Mesothelial cell of epicardium (in vitro differentiated cells): ENCODE data around the gene GHRHR. TPM values are rescaled to one million over a fixed set of nuclear protein-coding genes. Genes with fewer than 3 reads are reported as not detected.

Experiments used
- DNase-seq, 2 experiments: peaks; one replicate each; pipeline ENCODE4 v3.0.0; 2021; ENCODE audit warnings: low spot score in 2 of 2; ENCODE audit not compliant: unreplicated experiment in 2 of 2
- H3K27ac Mint-ChIP-seq: 2 replicates; pipeline ENCODE4 v1.8.0; 2021; ENCODE audit warnings: mixed read lengths
- H3K27me3 Mint-ChIP-seq: 2 replicates; pipeline ENCODE4 v1.8.0; 2021; ENCODE audit warnings: low read depth, mixed read lengths
- H3K36me3 Mint-ChIP-seq: 2 replicates; pipeline ENCODE4 v1.8.0; 2021; ENCODE audit warnings: mixed read lengths
- H3K4me1 Mint-ChIP-seq: 2 replicates; pipeline ENCODE4 v1.8.0; 2021; ENCODE audit warnings: mixed read lengths
- H3K4me3 Mint-ChIP-seq: 2 replicates; pipeline ENCODE4 v1.8.0; 2021; ENCODE audit warnings: mild to moderate bottlenecking, moderate library complexity, mixed read lengths
- H3K9me3 Mint-ChIP-seq: 2 replicates; pipeline ENCODE4 v1.8.0; 2021; ENCODE audit warnings: mixed read lengths
- total RNA-seq: library from RNA; stranded (reverse); gene quantifications from 3 replicates; pipeline ENCODE4 v1.2.1, GENCODE V29; 2021
- TF ChIP-seq, protein P1 (sequence below): fragments of 200-600 bp; sonication (generic); IDR thresholded peaks from one replicate; pipeline ENCODE4 v1.5.0; 2021; ENCODE audit warnings: antibody characterized with exemption; ENCODE audit not compliant: unreplicated experiment

Gene GHRHR
- total RNA-seq, 1 donor from 2014 or later = not detected

DNA sequence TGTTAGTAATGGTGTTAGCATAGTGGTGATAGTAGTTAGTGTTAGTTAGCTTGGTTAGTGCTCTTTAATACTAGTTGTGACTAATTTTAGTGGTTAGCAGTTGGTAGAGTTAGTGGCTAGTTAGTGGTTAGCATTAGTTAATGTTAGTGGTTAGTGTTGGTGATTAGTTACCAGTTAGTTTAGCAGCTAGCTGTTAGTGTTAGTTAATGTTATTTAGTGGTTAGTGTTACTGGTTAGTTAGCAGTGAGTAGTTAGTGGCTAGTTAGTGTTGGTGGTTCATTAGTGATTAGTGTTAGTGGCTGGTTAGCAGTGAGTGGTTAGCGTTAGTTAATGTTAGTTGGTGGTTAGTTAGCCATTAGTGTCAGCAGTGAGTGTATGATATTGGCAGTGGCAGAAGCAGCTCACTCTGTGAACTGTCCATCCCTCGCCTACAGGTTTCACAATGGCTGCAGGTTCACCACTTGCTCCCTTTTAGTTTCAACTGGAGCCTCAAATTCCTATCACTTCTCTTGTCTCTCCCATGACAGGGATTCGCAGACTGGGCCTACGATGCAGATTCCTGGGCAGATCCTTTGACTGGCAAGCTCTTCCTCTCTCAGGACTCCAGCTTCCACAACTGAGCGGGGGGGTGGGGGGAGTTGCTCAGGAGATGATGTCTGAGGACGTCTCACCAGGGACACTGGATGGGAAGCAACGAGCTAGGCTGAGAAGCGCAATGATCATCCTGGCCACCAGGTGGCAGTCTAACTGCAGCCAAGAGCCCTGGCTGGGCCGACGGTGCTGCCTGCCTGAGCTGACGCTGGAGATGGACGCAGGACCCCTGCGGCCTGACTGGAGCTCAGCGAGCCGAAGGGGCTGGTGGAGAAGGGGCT is 19.5 kb downstream of the GHRHR start:
- Mint-ChIP-seq H3K4me3 (peak overlapping the region; percentile 55), H3K27me3 (peaks cover 82% of the 10 kb centered on the region), H3K9me3 (no peaks in the 10 kb centered on the region), H3K36me3 (no peaks in the 10 kb centered on the region), H3K27ac (no peak overlapping the region), H3K4me1 (peaks cover 4% of the 10 kb centered on the region)
- TF ChIP-seq, protein P1, sequence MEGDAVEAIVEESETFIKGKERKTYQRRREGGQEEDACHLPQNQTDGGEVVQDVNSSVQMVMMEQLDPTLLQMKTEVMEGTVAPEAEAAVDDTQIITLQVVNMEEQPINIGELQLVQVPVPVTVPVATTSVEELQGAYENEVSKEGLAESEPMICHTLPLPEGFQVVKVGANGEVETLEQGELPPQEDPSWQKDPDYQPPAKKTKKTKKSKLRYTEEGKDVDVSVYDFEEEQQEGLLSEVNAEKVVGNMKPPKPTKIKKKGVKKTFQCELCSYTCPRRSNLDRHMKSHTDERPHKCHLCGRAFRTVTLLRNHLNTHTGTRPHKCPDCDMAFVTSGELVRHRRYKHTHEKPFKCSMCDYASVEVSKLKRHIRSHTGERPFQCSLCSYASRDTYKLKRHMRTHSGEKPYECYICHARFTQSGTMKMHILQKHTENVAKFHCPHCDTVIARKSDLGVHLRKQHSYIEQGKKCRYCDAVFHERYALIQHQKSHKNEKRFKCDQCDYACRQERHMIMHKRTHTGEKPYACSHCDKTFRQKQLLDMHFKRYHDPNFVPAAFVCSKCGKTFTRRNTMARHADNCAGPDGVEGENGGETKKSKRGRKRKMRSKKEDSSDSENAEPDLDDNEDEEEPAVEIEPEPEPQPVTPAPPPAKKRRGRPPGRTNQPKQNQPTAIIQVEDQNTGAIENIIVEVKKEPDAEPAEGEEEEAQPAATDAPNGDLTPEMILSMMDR = peak; percentile 96
- DNase-seq = peak; percentile 78 to 94

DNA sequence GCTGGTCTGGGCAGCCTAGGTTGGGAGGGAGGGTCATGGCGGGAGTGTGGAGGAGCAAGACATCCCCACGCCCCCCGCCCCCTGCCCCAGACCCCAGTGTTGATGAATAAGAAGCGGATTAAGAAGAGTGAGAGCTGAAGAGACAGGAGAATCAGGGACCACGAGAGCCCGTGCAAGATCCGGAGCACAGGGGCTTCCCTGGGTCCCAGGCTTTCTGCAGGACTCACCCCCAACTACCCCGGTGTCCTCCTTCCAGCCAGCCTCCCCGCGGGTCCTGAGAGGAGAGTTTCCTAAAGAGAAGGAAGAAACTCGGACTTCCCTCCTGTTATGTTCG is 20.1 kb downstream of the GHRHR start:
- peak overlapping the region; percentile 55 for H3K4me3 Mint-ChIP-seq
- H3K27me3 Mint-ChIP-seq = peaks cover 77% of the 10 kb centered on the region
- DNase-seq = no peak
- no peaks in the 10 kb centered on the region for H3K9me3 Mint-ChIP-seq
- peaks cover 8% of the 10 kb centered on the region for H3K4me1 Mint-ChIP-seq
- no peaks in the 10 kb centered on the region for H3K36me3 Mint-ChIP-seq
- TF ChIP-seq, protein P1 = peak; percentile 32
- H3K27ac Mint-ChIP-seq = no peak overlapping the region

DNA sequence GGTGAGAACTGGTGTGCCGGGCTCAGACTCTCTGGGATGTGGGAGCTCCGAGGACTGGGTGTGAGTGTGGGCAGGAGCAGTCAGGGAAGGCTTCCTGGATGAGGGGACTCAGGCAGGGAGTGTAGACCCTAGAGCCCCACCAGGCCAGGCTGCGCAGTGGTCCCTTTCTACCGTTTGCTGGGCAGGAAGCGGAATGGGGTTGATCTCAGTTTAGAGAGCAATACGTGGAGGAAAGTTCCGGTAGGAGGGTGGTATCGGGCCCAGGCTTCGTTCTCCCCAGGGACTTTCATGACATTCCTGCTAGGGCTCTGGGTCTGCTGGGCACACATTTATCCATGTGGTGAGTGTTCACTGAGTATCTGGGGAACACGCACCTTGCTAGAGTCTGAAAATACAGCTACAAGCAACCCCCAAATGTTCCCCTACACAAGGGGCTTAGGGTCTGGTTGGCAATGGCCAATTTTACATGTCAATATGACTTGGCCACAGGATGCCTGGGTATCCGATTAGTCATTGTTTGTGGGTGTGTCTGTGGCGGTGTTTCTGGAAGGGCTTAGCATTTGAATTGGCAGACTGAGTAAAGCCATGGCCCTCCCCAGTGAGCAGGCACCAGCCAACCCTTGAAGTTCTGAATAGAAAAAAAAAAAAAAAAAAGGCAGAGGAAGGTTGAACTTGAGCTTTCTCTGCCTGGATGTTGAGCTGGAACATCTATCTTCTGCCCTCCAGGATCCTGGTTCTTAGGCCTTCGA is 20.8 kb downstream of the GHRHR start:
- Mint-ChIP-seq H3K4me1 (peaks cover 12% of the 10 kb centered on the region), H3K4me3 (peak overlapping the region; percentile 31), H3K27me3 (peaks cover 71% of the 10 kb centered on the region), H3K36me3 (no peaks in the 10 kb centered on the region), H3K9me3 (no peaks in the 10 kb centered on the region), H3K27ac (no peak overlapping the region)
- TF ChIP-seq, protein P1 = no peak
- no peak for DNase-seq

DNA sequence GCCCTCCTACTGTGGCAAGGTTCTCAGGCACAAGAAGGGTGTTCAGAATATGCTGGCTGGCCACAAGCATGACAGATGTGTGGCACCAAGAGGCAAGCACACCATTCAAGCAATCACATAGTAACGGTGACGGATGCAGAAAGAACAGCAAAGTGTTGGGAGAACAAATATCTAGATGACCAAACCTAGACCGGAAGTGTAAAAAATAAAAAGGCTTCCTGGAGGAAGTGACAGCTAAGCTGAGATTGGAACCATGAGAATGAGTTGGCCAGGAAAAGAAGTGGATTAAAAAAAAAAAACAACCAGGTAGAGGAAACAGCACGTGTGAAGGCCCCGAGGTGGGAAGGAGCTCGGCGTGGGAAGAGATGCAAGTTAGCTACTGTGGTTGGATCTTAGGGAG is 22.0 kb downstream of the GHRHR start:
- Mint-ChIP-seq H3K27me3 (peaks cover 61% of the 10 kb centered on the region), H3K4me1 (peaks cover 12% of the 10 kb centered on the region), H3K9me3 (no peaks in the 10 kb centered on the region), H3K4me3 (no peak overlapping the region), H3K36me3 (no peaks in the 10 kb centered on the region), H3K27ac (no peak overlapping the region)
- TF ChIP-seq, protein P1 = no peak
- DNase-seq = no peak

DNA sequence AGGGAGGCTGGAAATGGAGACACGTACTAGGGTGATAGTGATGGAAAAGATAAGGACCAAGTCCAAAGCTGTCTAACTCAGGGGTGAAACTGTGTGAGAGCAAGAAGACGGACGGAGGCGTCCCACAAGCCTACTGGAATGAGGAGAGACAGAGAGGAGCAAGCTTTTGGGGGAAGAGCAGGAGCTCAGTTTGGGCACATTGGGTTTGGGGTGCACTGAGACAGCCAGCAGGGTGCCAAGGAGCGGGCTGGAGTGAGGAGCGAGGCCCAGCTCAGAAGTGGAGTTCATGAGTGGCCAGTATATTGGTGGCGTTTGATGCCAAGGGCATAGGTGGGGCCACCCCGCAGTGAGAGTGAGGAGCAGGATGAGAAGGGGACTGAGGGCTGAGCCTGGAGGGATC is 22.6 kb downstream of the GHRHR start:
- H3K4me1 Mint-ChIP-seq = peaks cover 12% of the 10 kb centered on the region
- H3K27ac Mint-ChIP-seq = no peak overlapping the region
- TF ChIP-seq, protein P1 = no peak
- no peak for DNase-seq
- H3K27me3 Mint-ChIP-seq = peaks cover 56% of the 10 kb centered on the region
- no peaks in the 10 kb centered on the region for H3K9me3 Mint-ChIP-seq
- no peaks in the 10 kb centered on the region for H3K36me3 Mint-ChIP-seq
- H3K4me3 Mint-ChIP-seq = no peak overlapping the region
